Left cardiac atrium (tissue), 4 donors: ENCODE measurements around the gene STARD13. TPM values are rescaled to one million over a fixed set of nuclear protein-coding genes. Genes with fewer than 3 reads are reported as not detected.

ENCODE experiments used
- ATAC-seq, 2 donors: fragments of 200-7000 bp; cut with Tn5 transposase; one replicate each; pipeline ENCODE4 v1.9.1; 2020; ENCODE audit warnings: mild to moderate bottlenecking in 2 of 2, moderate library complexity in 2 of 2
- DNase-seq: peaks from one replicate; pipeline ENCODE4 v3.0.0-alpha.2; 2020
- intact Hi-C, 2 donors: fragments of 100-400 bp; cut with DNase I; formaldehyde crosslinking; loops; one replicate each; pipeline versions ENCODE4 v1.14.1 to v1.15.1; 2022 to 2023
- total RNA-seq, 2 donors: library from RNA; stranded (reverse); fragmentation: NEBNext Ultra II Directional; extraction: Animal tissue kit (Norgen Biotek cat#: 25700); gene quantifications; one replicate each; pipeline ENCODE4 v1.2.1, GENCODE V29; 2021
- donor health status: DM: no; HTN: yes; CAD: no.
- donor health status: DM: no; HTN: yes; CAD: no; lungs with severe emphysema.
- donor health status: DM: yes; HTN: yes; CAD: no.
- donor health status: Dilated cardiomyopathy.

Gene STARD13
- total RNA-seq, 2 donors from 2014 or later: 26.8 to 33.3 TPM

DNA sequence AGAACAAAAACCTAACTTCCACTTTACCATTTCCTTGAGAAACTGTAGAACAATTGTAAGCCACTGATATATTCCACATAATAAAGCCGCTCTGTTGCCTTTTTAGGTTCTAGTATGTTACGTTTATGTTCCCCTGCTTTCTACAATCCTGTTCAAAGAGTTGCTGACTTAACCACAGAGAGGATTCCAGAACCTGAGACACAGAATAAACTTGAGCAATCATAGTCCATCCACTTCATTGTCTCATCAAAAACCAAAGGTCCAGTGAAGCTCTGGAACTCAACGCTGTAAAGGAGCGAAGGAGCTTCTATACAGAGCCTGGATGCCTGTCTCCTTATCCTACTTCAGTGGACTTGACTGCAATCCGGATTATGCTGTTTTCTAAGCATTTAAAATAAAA, 4.6 kb downstream of the STARD13 start:
- DNase-seq (no peak), ATAC-seq (no peak)
- intact Hi-C loops: loop anchor here (5.0 to 10.0 kb wide), 2 partner anchors 49 to 56 kb away; no protein-coding TSS in a partner anchor

DNA sequence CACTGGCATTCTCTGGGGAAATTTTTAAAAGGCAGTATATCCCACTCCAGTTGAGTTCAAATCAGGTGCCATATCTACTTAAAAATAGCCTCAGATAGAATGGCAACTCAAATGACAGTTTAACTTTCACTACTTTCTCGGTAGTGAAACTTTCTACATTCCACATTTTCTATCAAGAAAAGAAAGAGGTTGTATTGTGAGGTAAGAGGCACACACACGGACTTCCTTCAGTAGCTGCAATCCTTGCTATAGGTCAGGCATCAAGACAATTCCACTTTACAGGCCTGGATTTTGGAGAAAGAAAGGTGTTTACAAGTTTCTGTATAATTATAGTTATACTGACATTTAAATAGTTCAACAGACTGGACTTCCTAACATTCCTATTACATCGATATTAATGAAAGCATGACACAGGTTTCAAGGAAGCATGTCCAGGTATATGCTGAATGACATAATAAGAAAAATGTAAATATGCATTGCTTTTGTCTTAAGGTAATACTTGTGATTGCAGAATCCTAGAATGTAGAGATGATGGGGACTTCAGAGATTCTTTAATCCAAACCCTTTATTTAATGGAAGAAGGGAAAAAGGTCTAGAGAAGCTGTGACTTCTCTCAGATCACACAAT, 5.2 kb downstream of the STARD13 start:
- DNase-seq (no peak), ATAC-seq (no peak)
- intact Hi-C loops: loop anchor here (5.0 to 10.0 kb wide), 2 partner anchors 48 to 56 kb away; no protein-coding TSS in a partner anchor

DNA sequence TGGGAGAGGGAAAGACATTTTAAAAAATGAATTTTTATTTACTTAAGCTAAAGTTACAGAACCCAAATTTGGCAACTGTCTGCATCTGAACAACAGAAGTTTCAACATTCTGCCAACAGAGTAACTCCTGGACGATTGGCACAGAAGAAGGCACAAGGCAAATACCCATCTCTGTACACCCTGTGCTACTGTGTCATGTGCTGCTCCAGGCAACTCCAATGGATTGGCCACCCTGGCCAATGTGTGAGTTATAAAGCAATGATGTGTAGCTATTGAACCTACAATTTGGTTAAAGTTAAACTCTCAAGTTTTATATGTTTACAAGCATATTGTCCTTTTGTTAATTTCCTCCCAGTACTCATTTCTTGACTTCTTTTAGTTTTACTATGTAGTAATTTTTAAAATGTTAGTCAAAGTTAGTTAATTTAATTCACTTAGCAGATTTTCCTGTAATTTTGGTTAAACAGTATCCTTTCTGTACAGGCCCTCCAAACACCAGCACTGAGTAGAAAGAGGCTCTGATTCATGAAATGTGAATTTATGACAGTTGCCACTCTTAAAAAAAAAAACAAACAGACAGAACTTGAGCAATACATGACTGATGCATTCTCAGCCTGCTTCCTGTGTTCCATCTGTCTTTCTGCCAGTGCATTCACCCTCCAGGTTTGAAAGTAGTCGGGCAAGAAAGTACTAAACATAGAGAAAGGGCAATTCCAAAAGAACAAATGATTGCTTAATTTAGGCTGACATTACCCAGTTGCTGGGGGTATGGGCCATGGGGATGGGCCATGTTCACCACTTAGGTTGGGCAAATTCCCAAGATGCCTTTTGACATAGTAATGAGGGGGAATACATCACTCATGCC, 5.9 kb downstream of the STARD13 start:
- DNase-seq: no peak
- peak; percentile 31 to 58 for ATAC-seq
- intact Hi-C loops: loop anchor here (5.0 to 10.0 kb wide), 2 partner anchors 47 to 55 kb away; no protein-coding TSS in a partner anchor

DNA sequence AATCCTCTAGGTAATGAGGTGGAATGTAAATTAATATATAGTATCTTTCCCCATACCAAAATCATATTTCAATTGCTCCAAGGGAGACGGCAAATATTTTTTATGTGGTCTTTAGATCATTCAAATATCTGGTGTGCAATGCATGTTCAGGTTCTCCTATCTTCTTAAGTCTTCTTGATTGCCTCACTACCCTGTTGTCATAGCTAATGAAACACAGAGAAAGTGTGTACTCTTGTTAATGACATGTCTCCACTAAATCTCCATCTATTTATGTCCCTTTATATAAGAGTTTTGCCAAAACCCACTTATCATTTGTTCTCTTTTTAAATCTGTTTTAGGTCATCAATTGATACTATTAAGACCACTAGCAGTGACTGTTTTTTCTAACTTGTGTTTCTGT, 6.6 kb downstream of the STARD13 start:
- ATAC-seq: no peak
- intact Hi-C loops: no loop called here
- no peak for DNase-seq

DNA sequence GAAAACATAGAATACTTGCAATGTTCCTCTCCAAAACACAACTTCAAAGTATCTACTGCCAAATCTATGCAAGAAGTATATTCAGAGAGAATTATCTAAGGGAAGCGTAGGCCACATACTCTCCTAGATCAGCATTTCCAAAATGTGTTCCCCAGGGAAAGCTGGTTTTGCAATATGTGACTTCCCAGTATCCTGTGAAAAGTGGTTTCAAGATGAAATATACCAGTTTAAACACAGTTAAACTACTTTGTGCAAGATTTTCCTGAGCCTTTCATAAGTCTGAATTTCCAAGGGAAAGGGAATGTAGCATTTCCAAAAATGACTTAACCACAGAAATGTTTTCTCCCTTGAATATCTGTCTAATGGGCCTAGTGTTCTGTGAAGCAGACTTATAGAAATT, 7.6 kb downstream of the STARD13 start:
- intact Hi-C loops: no loop called here
- peak in 1 of 2 donors; percentile 45 for ATAC-seq
- no peak for DNase-seq

DNA sequence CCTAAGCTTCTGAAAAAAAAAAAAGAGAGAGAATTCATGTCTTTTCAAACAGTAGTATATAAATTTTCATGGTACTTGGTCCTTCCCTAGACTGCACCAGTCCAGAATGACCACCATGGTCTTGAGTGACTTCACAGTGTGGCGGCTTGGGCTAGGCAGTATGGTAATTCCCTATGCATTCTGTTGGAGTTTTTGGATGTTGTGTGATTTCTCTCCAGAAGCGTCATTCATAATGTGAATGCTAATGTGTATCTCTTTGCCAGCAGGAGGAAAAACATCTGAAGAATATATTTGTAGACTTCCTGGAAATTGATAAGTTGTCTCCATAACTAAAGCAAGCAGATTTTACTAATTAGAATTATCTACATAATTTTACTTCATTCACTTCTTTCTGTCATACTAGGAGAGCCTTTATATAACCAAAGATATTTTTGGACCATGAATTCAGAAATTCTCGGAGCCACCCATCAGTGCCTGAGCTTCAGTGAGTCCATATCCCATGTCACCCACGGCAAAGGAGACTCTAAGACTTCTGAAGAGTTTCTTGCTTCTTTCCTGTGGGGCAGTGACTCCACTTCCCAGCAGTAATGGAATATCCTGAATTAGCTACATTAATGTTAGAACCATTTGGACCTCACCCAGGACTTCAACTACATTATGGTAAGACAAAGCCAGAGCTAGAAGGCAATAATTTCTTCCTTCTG, 8.4 kb downstream of the STARD13 start:
- ATAC-seq (no peak), DNase-seq (no peak)
- intact Hi-C loops: no loop called here

DNA sequence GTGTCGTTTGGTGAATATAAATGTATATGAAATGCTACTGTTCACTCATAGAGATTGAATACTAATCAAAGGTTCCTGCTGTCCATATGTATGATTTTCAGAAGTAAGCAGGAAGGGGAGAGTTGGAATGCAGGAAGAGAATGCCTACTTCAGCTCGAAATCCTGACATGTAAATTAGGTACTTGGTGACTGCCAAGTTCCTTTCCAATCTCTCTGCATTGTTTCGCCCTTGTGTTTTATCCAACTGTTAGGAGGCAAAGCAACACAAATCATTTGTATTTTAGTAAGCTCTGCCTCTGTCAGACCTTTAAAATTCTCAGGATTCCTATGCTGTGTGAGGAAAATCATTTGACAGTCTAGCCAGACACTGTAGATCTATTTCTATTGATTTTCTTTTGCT, 9.0 kb downstream of the STARD13 start:
- intact Hi-C loops: no loop called here
- no peak for ATAC-seq
- no peak for DNase-seq

DNA sequence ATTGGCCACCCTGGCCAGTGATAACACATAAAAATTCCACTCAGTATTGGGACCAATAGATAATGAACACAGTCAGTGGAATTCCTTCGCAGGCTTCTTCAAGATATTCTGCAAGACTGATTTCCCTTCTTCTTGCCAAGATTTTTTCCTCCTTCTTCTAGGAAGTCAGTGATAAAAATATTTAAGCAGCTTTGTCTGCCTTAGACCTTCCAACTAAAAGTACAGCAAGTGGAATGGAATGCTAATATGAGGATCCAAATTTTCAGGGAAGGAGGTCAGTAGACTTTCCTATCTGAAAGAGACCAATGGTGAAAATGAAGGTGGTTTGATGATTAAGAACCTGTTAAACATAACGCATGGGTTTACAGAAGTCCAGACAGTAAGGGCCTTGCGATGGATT, 9.6 kb downstream of the STARD13 start:
- no peak for DNase-seq
- ATAC-seq: peak; percentile 56 to 72
- intact Hi-C loops: no loop called here

DNA sequence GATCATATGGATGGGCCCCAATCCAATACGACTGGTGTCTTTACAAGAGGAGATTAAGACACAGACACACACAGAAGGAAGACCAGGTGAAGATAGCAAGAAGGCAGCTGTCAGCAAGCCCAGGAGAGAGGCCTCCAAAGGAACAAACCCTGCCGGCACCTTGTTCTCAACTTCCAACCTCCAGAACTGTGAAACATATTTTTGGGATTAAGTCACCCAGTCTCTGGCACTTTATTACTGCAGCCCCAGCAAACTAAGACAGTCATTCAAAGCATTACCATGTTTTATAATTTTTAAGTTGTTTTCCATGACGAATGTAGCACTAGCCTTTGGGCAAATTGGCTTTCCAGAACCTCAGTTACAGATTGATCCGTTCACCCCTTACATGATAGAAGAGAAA, 11.3 kb downstream of the STARD13 start:
- ATAC-seq: no peak
- intact Hi-C loops: no loop called here
- no peak for DNase-seq

DNA sequence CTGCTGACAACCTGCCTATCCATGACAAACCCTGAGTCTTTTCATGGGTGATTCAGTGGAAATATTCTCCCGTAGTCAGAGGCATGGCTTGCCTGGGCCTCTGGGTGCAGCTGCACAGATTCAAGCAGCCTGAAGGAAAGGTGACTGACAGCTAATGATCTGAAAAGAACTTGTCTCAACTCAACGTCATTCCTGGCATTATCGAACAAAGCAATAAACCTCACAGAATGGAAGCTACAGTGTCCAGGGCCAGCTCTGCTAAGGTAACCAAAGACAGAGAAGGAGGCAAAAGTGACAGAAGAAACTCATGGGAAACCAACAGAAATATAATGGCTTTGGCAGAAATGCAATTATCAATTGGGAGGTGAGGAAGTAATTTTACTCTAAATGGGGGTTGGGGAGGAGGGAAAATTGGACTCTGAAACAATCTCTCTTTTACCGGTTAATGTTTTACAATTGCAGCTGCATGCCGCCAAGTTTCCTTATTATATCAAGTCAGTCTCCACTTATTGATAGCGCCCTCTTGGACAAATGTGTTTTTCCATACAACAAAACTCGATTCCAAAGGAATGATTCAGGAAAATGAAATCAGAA, 12.9 kb downstream of the STARD13 start:
- intact Hi-C loops: no loop called here
- ATAC-seq (no peak), DNase-seq (no peak)

DNA sequence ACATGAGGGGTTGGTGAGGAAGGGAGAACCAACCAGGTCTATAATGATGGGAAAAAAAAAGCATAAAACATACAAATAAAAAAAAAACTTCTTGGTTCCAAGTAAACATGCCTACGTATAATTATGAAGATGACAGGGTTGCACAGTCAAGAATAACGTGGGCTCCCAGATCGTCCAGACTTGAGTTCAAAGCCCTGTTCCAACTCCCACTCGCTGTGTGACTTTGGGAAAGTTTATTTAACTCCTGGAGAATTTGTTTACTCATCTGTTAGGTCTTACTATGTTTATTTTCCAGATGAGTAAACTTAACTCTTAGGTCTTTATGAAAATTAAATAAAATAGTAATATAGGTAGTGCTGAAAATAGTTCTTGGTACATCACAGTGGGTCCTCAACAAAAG, 13.8 kb downstream of the STARD13 start:
- DNase-seq: no peak
- intact Hi-C loops: no loop called here
- ATAC-seq: no peak

DNA sequence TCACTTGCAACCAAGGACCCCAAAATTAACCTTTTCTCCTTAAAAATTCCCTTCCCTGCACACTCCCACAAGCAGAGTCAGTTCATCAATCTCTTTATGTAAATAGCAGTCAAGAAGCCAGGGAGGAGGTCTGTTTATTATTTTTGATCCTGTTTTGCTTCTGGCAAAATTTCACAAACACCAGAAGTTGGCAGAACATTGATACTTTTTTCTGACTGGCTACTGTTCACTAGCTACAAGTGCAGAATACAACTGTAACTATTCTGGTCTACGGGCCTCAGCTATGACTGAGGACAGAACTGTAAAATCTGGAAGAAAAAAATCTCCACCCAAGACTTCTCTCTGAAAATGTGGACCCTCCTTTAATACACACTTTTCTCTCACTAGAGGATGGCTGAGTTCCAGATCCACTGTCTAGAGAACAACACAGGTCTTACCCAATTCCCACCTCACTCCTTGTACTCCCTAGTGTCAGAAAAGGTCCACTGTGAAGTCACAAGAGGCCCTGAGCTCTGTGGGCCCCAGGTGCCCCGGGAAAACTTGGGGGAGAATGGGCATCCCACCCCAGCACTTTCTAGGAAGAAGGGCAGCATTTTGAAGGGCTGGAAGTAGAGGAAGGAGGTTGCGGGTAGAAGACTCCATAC, 14.5 kb downstream of the STARD13 start:
- no peak for DNase-seq
- ATAC-seq: peak; percentile 40 to 55
- intact Hi-C loops: no loop called here

DNA sequence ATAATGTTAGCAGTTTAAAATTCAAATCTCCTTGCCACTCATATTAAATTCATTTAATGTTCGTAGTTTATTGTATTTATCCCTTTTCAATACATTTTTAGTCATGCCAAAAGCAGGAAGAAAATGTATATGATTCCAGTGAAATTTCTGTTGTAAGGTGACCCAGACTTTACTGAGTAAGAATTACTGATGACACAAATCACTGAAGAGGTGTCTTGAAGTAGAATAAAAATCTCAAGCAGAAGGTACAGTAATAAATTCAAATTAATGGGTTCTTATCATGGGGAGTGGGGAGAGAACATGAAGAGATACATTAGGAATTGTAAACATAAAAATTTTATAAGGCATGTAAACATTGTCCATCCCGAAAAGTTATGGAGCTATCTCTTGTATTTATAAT, 19.9 kb downstream of the STARD13 start:
- intact Hi-C loops: no loop called here
- ATAC-seq: no peak
- no peak for DNase-seq

DNA sequence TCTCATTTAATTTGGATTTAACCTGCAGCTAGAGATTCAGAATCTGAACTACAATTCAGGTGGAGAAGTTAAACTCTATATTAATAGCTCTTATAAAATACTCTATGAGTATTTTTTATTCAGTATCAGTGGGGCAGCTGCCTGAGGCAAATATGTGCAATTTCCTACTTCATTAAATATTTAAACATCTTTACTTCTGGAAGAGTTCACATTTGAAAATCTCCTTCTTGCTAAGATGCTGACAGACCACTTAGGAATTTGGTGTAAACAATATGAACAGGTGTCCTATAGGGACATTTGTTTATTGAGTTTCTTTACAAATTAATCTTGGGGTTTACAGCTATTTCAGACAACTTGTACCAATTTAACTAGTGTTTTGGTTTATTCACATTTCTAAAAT, 20.4 kb downstream of the STARD13 start:
- DNase-seq: no peak
- no peak for ATAC-seq
- intact Hi-C loops: no loop called here

DNA sequence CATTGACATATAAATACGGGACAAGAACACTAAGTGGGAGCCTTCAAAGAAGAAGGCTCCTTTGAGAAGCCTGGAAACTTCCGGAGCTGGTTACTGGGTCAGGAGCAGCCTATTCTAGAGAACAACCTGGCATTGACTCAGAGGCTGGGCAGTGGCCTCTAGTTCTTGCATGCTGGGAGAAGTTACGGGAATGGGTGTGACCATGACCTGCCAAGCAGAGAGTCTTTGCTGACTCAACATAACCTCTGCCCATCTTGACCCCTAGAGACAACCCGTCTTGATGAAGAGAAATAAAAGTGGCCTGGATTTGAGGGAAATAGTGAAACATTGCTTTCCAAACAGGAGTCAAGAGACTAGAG, 21.0 kb downstream of the STARD13 start:
- ATAC-seq (peak; percentile 47 to 60), DNase-seq (no peak)
- intact Hi-C loops: no loop called here

DNA sequence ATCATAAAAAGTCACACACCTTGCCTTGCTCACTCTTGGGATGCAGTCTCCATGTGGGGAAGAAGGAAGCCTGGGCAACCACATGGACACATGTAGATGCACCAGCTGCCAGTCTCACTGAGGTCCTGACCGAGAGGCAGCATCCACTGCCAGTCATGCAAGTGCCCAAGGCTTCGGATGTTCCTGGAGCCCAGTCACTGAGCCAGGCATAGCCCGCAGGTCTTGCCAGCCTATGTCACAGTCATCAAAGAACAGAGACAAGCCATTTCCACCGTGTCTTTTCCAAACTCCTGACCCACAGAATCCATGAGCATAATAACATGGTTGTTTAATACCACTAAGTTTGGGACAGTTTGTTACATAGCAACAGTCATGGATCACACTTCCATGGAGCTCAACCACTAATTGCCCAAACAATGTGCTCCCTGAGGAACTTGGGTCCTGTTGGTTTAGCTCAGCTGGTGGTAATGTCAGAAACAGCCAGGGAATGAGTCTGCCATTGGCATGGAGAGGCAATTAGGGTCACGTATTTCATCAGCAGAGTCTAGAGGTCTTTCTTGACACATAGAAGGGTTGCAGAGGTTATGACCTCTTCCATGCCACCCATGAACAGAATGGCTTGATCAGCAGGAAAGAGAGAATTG, 21.5 kb downstream of the STARD13 start:
- intact Hi-C loops: no loop called here
- peak; percentile 4 to 31 for ATAC-seq
- DNase-seq: no peak

DNA sequence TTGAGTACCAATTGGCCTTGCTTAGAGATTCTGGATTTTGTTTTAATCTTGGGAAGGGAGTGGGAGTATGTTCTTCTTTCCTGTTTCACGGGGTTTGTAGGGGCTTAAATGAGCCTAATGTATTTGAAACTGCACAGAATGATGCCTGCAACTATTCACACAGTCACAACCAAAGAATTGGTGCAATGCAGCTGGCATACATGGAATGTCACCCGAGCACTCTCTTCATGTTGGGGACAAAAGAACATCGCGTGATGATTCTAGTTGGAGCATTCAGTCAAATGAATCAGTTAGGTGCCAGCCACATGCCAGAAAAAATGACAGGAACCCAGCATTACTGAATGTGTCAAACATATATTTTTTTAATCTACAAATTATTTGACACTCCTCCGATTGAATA, 22.1 kb downstream of the STARD13 start:
- DNase-seq: no peak
- intact Hi-C loops: no loop called here
- ATAC-seq: no peak

DNA sequence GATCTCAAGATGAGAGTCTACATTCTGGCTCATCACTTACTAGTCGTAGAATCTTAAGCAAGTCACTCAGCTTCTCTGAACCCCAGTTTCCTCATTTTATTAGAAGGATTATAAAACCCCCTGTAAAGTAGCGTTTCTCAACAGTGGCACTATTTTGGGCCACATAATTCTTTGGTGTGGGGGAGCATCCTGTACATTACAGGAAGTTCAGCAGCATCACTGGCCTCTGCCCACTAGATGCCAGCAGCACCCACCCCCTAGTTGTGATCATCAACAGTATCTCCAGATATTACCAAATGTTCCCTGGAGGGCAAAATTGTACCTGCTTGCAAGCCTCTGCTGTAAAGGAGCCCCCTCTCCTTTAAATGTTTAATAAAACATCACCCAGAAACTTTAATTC, 22.6 kb downstream of the STARD13 start:
- intact Hi-C loops: no loop called here
- ATAC-seq: no peak
- no peak for DNase-seq

DNA sequence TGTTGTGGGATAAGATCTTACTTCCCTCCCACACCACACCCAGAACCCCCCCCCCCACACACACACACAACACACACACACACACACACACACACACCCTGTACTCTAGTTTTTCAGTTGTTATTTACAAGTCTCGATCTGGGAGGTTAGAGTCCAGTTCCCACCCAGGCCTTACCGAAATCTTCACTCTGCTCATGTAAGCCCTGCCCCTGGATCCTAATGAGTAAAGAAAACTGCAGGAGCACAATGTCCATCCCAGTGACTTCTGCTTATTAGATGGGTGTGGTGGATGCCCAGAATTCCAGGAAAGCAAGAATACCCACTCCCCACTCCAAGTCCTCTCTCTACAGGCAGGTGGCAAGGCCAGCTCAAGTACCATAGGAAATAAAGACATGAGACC, 23.0 kb downstream of the STARD13 start:
- ATAC-seq (no peak), DNase-seq (no peak)
- intact Hi-C loops: no loop called here
